H9 (cell line): ENCODE measurements around the gene AGO3. TPM values are rescaled to one million over a fixed set of nuclear protein-coding genes. Genes with fewer than 3 reads are reported as not detected.

ENCODE experiments used
- DNase-seq: peaks from one replicate; pipeline ENCODE4 v3.0.0-alpha.2; 2017
- H2AFZ ChIP-seq: one replicate; pipeline ENCODE4 v1.6.1; 2013; ENCODE audit warnings: mild to moderate bottlenecking, low read length, control low read depth, moderate library complexity
- H2AK5ac ChIP-seq: 2 replicates; pipeline ENCODE4 v1.6.1; 2013; ENCODE audit warnings: low read length, control low read depth, mixed read lengths; ENCODE audit not compliant: insufficient read length
- H2BK120ac ChIP-seq: one replicate; pipeline ENCODE4 v1.6.1; 2013; ENCODE audit warnings: low read depth, mild to moderate bottlenecking, low read length, control low read depth, inconsistent platforms; ENCODE audit not compliant: poor library complexity, severe bottlenecking
- H2BK12ac ChIP-seq: 2 replicates; pipeline ENCODE4 v1.6.1; 2013; ENCODE audit warnings: low read length, control low read depth, mixed read lengths, low read depth; ENCODE audit not compliant: insufficient read length
- H2BK15ac ChIP-seq: 2 replicates; pipeline ENCODE4 v1.6.1; 2013; ENCODE audit warnings: low read depth, low read length, control low read depth
- H2BK20ac ChIP-seq: one replicate; pipeline ENCODE4 v1.6.1; 2013; ENCODE audit warnings: low read depth, mild to moderate bottlenecking, low read length, control low read depth, inconsistent platforms; ENCODE audit not compliant: poor library complexity, severe bottlenecking
- H2BK5ac ChIP-seq: 2 replicates; pipeline ENCODE4 v1.6.1; 2013; ENCODE audit warnings: low read length, control low read depth, mixed read lengths; ENCODE audit not compliant: insufficient read length
- H3K14ac ChIP-seq: 2 replicates; pipeline ENCODE4 v1.6.1; 2013; ENCODE audit warnings: low read length, control low read depth; ENCODE audit not compliant: insufficient read depth
- H3K18ac ChIP-seq: 2 replicates; pipeline ENCODE4 v1.6.1; 2013; ENCODE audit warnings: low read depth, mild to moderate bottlenecking, mixed read lengths, low read length, control low read depth; ENCODE audit not compliant: insufficient read length
- H3K23ac ChIP-seq: 2 replicates; pipeline ENCODE4 v1.6.1; 2013; ENCODE audit warnings: low read length, control low read depth, mixed read lengths, low read depth; ENCODE audit not compliant: insufficient read length
- H3K23me2 ChIP-seq: 2 replicates; pipeline ENCODE4 v1.6.1; 2013; ENCODE audit warnings: low read depth, mild to moderate bottlenecking, mixed read lengths, low read length, control low read depth; ENCODE audit not compliant: insufficient read length, poor library complexity, severe bottlenecking
- H3K27ac ChIP-seq: 2 replicates; pipeline ENCODE4 v1.5.1; 2013; ENCODE audit warnings: low read length, control low read depth, mixed read lengths, low read depth; ENCODE audit not compliant: insufficient read length
- H3K27me3 ChIP-seq: 2 replicates; pipeline ENCODE4 v1.6.1; 2013; ENCODE audit warnings: low read length, control low read depth, inconsistent platforms; ENCODE audit not compliant: insufficient read depth
- H3K4ac ChIP-seq: 2 replicates; pipeline ENCODE4 v1.6.1; 2013; ENCODE audit warnings: low read depth, mild to moderate bottlenecking, control low read depth, inconsistent platforms, low read length, moderate library complexity
- H3K4me1 ChIP-seq: 2 replicates; pipeline ENCODE4 v1.6.1; 2013; ENCODE audit warnings: low read length, control low read depth, inconsistent platforms; ENCODE audit not compliant: insufficient read depth
- H3K4me2 ChIP-seq: 2 replicates; pipeline ENCODE4 v1.6.1; 2013; ENCODE audit warnings: low read length, control low read depth, mixed read lengths; ENCODE audit not compliant: insufficient read length, insufficient read depth
- H3K56ac ChIP-seq: 2 replicates; pipeline ENCODE4 v1.6.1; 2013; ENCODE audit warnings: low read depth, mild to moderate bottlenecking, mixed read lengths, low read length, control low read depth; ENCODE audit not compliant: insufficient read length
- H3K79me1 ChIP-seq: 2 replicates; pipeline ENCODE4 v1.6.1; 2013; ENCODE audit warnings: low read depth, mild to moderate bottlenecking, moderate library complexity, low read length, control low read depth, inconsistent platforms; ENCODE audit not compliant: insufficient read depth, poor library complexity, severe bottlenecking
- H3K79me2 ChIP-seq: 2 replicates; pipeline ENCODE4 v1.6.1; 2013; ENCODE audit warnings: low read length, control low read depth, inconsistent platforms; ENCODE audit not compliant: insufficient read depth
- H3K9ac ChIP-seq: 2 replicates; pipeline ENCODE4 v1.6.1; 2013; ENCODE audit warnings: low read length, control low read depth, mixed read lengths; ENCODE audit not compliant: insufficient read length; ENCODE audit errors: extremely low read depth
- H3K9me3 ChIP-seq: one replicate; pipeline ENCODE4 v1.6.1; 2013; ENCODE audit warnings: low read depth, low read length, inconsistent platforms; ENCODE audit not compliant: control insufficient read depth
- H3T11ph ChIP-seq: one replicate; pipeline ENCODE4 v1.6.1; 2013; ENCODE audit warnings: mild to moderate bottlenecking, low read length, control low read depth, inconsistent platforms
- H4K20me1 ChIP-seq: one replicate; pipeline ENCODE4 v1.6.1; 2013; ENCODE audit not compliant: control insufficient read depth, insufficient read length, insufficient read depth
- H4K5ac ChIP-seq: 2 replicates; pipeline ENCODE4 v1.6.1; 2013; ENCODE audit warnings: low read depth, mild to moderate bottlenecking, mixed read lengths, low read length, control low read depth; ENCODE audit not compliant: insufficient read length
- H4K8ac ChIP-seq: replicated peaks from 2 replicates; pipeline ENCODE4 v1.6.1; 2013; ENCODE audit warnings: low read length, control low read depth, mixed read lengths, low read depth; ENCODE audit not compliant: insufficient read length
- H4K91ac ChIP-seq: 2 replicates; pipeline ENCODE4 v1.6.1; 2013; ENCODE audit warnings: low read depth, mild to moderate bottlenecking, moderate library complexity, mixed read lengths, low read length, control low read depth; ENCODE audit not compliant: insufficient read length
- H3K27ac Mint-ChIP-seq, 3 experiments: 2 replicates in 2 of 3; 3 replicates in 1 of 3; pipeline ENCODE4 v1.8.0; 2020 to 2021; ENCODE audit warnings: mixed read lengths in 3 of 3, mild to moderate bottlenecking in 1 of 3, moderate library complexity in 1 of 3
- H3K27me3 Mint-ChIP-seq: 2 replicates; pipeline ENCODE4 v1.8.0; 2021; ENCODE audit warnings: low read depth, mild to moderate bottlenecking, moderate library complexity, mixed read lengths
- H3K36me3 Mint-ChIP-seq, 3 experiments: 2 replicates in 2 of 3; 3 replicates in 1 of 3; pipeline ENCODE4 v1.8.0; 2020 to 2021; ENCODE audit warnings: low read depth in 3 of 3, mixed read lengths in 3 of 3; ENCODE audit not compliant: insufficient read depth in 1 of 3
- H3K4me1 Mint-ChIP-seq, 2 experiments: 2 replicates each; pipeline ENCODE4 v1.8.0; 2020; ENCODE audit warnings: mixed read lengths in 2 of 2
- H3K4me3 Mint-ChIP-seq, 2 experiments: 2 replicates in 1 of 2; 3 replicates in 1 of 2; pipeline ENCODE4 v1.8.0; 2020 to 2021; ENCODE audit warnings: mild to moderate bottlenecking in 2 of 2, mixed read lengths in 2 of 2, moderate library complexity in 1 of 2
- H3K9me3 Mint-ChIP-seq, 2 experiments: 2 replicates in 1 of 2; 3 replicates in 1 of 2; pipeline ENCODE4 v1.8.0; 2020; ENCODE audit warnings: mild to moderate bottlenecking in 2 of 2, mixed read lengths in 2 of 2, moderate library complexity in 1 of 2
- CTCF ChIP-seq: fragments of 200-600 bp; sonication (generic); conservative IDR thresholded peaks from 3 replicates; pipeline ENCODE4 v1.8.0; 2021; ENCODE audit warnings: antibody characterized with exemption, mild to moderate bottlenecking
- WGBS: extraction: QIAGEN DNeasy Blood & Tissue Kit; methylation state at CpG from one replicate; pipeline ENCODE4 v1.1.7; 2013; ENCODE audit warnings: missing lambda C conversion rate, low lambda C conversion rate, mixed read lengths; ENCODE audit not compliant: insufficient read length; ENCODE audit errors: extremely low coverage; 5-methylcytosine and 5-hydroxymethylcytosine counted together
- total RNA-seq: library from RNA; stranded (reverse); gene quantifications from 2 replicates; pipeline ENCODE4 v1.2.1, GENCODE V29; 2021

Gene AGO3
- total RNA-seq, 1 experiment from 2014 or later: 27.0 TPM

- no peak overlapping the region for H3T11ph ChIP-seq
- WGBS: no CpG with 5 or more reads among the region's 4 CpGs
- H3K23me2 ChIP-seq: no peaks in the 10 kb centered on the region
- Mint-ChIP-seq H3K27me3 (no peaks in the 10 kb centered on the region; the same call in none of the 2 replicates), H3K36me3 (no peaks in the 10 kb centered on the region), H3K4me3 (no peak overlapping the region), H3K27ac (no peak overlapping the region), H3K9me3 (no peaks in the 10 kb centered on the region), H3K4me1 (peaks cover 0 to 15% of the 10 kb centered on the region in 2 experiments; a peak in 3 of 4 replicates)
- H3K4me1 ChIP-seq: no peaks in the 10 kb centered on the region
- no peak overlapping the region for H3K23ac ChIP-seq
- no peaks in the 10 kb centered on the region for H3K79me1 ChIP-seq
- H3K18ac ChIP-seq: no peak overlapping the region
- no peaks in the 10 kb centered on the region for H4K20me1 ChIP-seq
- H2BK12ac ChIP-seq: no peak overlapping the region
- H2AK5ac ChIP-seq: no peak overlapping the region
- DNase-seq: no peak
- no peak overlapping the region for H3K56ac ChIP-seq
- H2BK15ac ChIP-seq: no peak overlapping the region
- no peak overlapping the region for H3K9ac ChIP-seq
- H3K79me2 ChIP-seq: no peaks in the 10 kb centered on the region
- no peak overlapping the region for H4K5ac ChIP-seq
- no peak overlapping the region for H2AFZ ChIP-seq
- no peak overlapping the region for H4K91ac ChIP-seq
- no peak overlapping the region for H3K4me2 ChIP-seq
- no peaks in the 10 kb centered on the region for H3K27me3 ChIP-seq
- H2BK5ac ChIP-seq: no peak overlapping the region
- no peak overlapping the region for H2BK20ac ChIP-seq
- no peaks in the 10 kb centered on the region for H3K9me3 ChIP-seq
- H3K27ac ChIP-seq: no peak overlapping the region
- H4K8ac ChIP-seq: no peak overlapping the region
- H3K14ac ChIP-seq: no peak overlapping the region
- TF ChIP-seq CTCF: no peak
- H3K4ac ChIP-seq: no peak overlapping the region
- no peak overlapping the region for H2BK120ac ChIP-seq
Observed at GRCh38 chr1:36111151-36111550, 180.2 kb downstream of the AGO3 start.
